ENCODE measurements around the gene DPY19L1. TPM values are rescaled to one million over a fixed set of nuclear protein-coding genes. Genes with fewer than 3 reads are reported as not detected.
"Not testable (repeated sequence)": the region's sequence is repeated elsewhere in the genome, so short reads cannot be mapped to it uniquely, and the experiment has no call there.

Gene DPY19L1
- total RNA-seq, 4 donors from 2014 or later: 4.1 to 6.8 (median 5.1) TPM

- DNase-seq: peak in 2 of 3 donors; percentile 23 to 65
- H3K27me3 ChIP-seq: no peaks in the 10 kb centered on the region
Observed at GRCh38 chr7:34991938-34992840, 45.1 kb downstream of the DPY19L1 start.

GRCh38 chr7:34988442-34989125, 48.7 kb downstream of the DPY19L1 start:
- H3K4me3 ChIP-seq, H3K9me3 ChIP-seq, DNase-seq, H3K36me3 ChIP-seq, H3K4me1 ChIP-seq, H3K27ac ChIP-seq, H3K27me3 ChIP-seq: not testable (repeated sequence)

More at GRCh38 chr7:34991938-34992840, 45.1 kb downstream of the DPY19L1 start:
- H3K4me1 ChIP-seq: no peaks in the 10 kb centered on the region
- no peak overlapping the region for H3K4me3 ChIP-seq
- no peaks in the 10 kb centered on the region for H3K9me3 ChIP-seq
- TF ChIP-seq CTCF (IDR thresholded peaks at IDR 0.05): no peak
- no peak for TF ChIP-seq POLR2A (IDR thresholded peaks at IDR 0.05)
- H3K27ac ChIP-seq: peak overlapping the region in 3 of 4 donors; percentile 25 to 45 (median 30)
- H3K36me3 ChIP-seq: no peaks in the 10 kb centered on the region

GRCh38 chr7:34985155-34985554, 52.1 kb downstream of the DPY19L1 start:
- not testable (repeated sequence) for H3K27me3 ChIP-seq, H3K4me1 ChIP-seq, H3K9me3 ChIP-seq, DNase-seq, H3K27ac ChIP-seq, H3K36me3 ChIP-seq, H3K4me3 ChIP-seq

- not testable (repeated sequence) for H3K27me3 ChIP-seq, H3K36me3 ChIP-seq, H3K4me1 ChIP-seq, H3K4me3 ChIP-seq, H3K9me3 ChIP-seq, H3K27ac ChIP-seq, DNase-seq
Observed at GRCh38 chr7:34984140-34984539, 53.1 kb downstream of the DPY19L1 start.

GRCh38 chr7:34982371-34983019, 54.8 kb downstream of the DPY19L1 start:
- H3K27me3 ChIP-seq: no peaks in the 10 kb centered on the region
- no peak overlapping the region for H3K4me3 ChIP-seq
- no peak overlapping the region for H3K27ac ChIP-seq
- no peaks in the 10 kb centered on the region for H3K9me3 ChIP-seq
- TF ChIP-seq CTCF (IDR thresholded peaks at IDR 0.05) (no peak), POLR2A (IDR thresholded peaks at IDR 0.05) (no peak)
- H3K4me1 ChIP-seq: no peaks in the 10 kb centered on the region
- DNase-seq: no peak
- H3K36me3 ChIP-seq: no peaks in the 10 kb centered on the region

- H3K9me3 ChIP-seq: not testable (repeated sequence)
Observed at GRCh38 chr7:34979124-34979523, 58.2 kb downstream of the DPY19L1 start.

GRCh38 chr7:34973400-34973760, 63.9 kb downstream of the DPY19L1 start:
- Histone ChIP-seq H3K4me3 (no peak overlapping the region), H3K4me1 (no peaks in the 10 kb centered on the region), H3K27me3 (no peaks in the 10 kb centered on the region), H3K9me3 (no peaks in the 10 kb centered on the region), H3K36me3 (peaks cover 0 to 3% (median 0%) of the 10 kb centered on the region in 3 donors), H3K27ac (no peak overlapping the region)
- TF ChIP-seq CTCF (IDR thresholded peaks at IDR 0.05) (no peak), POLR2A (IDR thresholded peaks at IDR 0.05) (no peak)
- no peak for DNase-seq

More at GRCh38 chr7:34979124-34979523, 58.2 kb downstream of the DPY19L1 start:
- H3K27ac ChIP-seq, H3K36me3 ChIP-seq, DNase-seq, H3K4me1 ChIP-seq, H3K27me3 ChIP-seq, H3K4me3 ChIP-seq: not testable (repeated sequence)

GRCh38 chr7:34972739-34973399, 64.4 kb downstream of the DPY19L1 start:
- H3K4me1 ChIP-seq, H3K4me3 ChIP-seq, H3K27ac ChIP-seq, H3K36me3 ChIP-seq, DNase-seq, H3K9me3 ChIP-seq, H3K27me3 ChIP-seq: not testable (repeated sequence)

- not testable (repeated sequence) for H3K36me3 ChIP-seq, H3K27me3 ChIP-seq, H3K9me3 ChIP-seq, H3K4me3 ChIP-seq, H3K27ac ChIP-seq, H3K4me1 ChIP-seq, DNase-seq
Observed at GRCh38 chr7:34967818-34968217, 69.5 kb downstream of the DPY19L1 start.

- not testable (repeated sequence) for H3K4me1 ChIP-seq, H3K9me3 ChIP-seq, DNase-seq, H3K4me3 ChIP-seq, H3K27me3 ChIP-seq, H3K27ac ChIP-seq, H3K36me3 ChIP-seq
Observed at GRCh38 chr7:34966504-34966903, 70.8 kb downstream of the DPY19L1 start.

All from Peyer's patch (tissue), 4 donors.